Activated T-cell treated with anti-CD3 and anti-CD28 coated beads, Interleukin-2, amount 50 U/mL, for 72 hours (primary cell): ENCODE measurements around the gene BIK. TPM values are rescaled to one million over a fixed set of nuclear protein-coding genes. Genes with fewer than 3 reads are reported as not detected.

Experiments used
- ATAC-seq, 2 donors: fragments of 150-1000 bp; cut with Tn5 transposase; replicated peaks in 1 of 2; 2 replicates each; pipeline ENCODE4 v1.10.0; 2021; ENCODE audit warnings: moderate library complexity in 2 of 2, mild to moderate bottlenecking in 1 of 2
- DNase-seq, 2 donors: peaks; one replicate each; pipeline ENCODE4 v3.0.0; 2021 to 2022; ENCODE audit warnings: mixed read lengths in 1 of 2
- H3K27ac Mint-ChIP-seq: one replicate; pipeline ENCODE4 v1.8.0; 2022; ENCODE audit warnings: mild to moderate bottlenecking, moderate library complexity, mixed read lengths
- H3K27me3 Mint-ChIP-seq: one replicate; pipeline ENCODE4 v1.8.0; 2022; ENCODE audit warnings: low read depth, mixed read lengths
- H3K36me3 Mint-ChIP-seq, 2 donors: one replicate each; pipeline ENCODE4 v1.8.0; 2022; ENCODE audit warnings: mixed read lengths in 2 of 2, mild to moderate bottlenecking in 1 of 2; ENCODE audit not compliant: insufficient read depth in 2 of 2
- H3K4me1 Mint-ChIP-seq: one replicate; pipeline ENCODE4 v1.8.0; 2022; ENCODE audit warnings: low read depth, mixed read lengths
- H3K4me3 Mint-ChIP-seq, 2 donors: one replicate each; pipeline ENCODE4 v1.8.0; 2022; ENCODE audit warnings: mild to moderate bottlenecking in 2 of 2, mixed read lengths in 2 of 2, moderate library complexity in 2 of 2
- H3K9me3 Mint-ChIP-seq, 2 donors: one replicate each; pipeline ENCODE4 v1.8.0; 2022; ENCODE audit warnings: mixed read lengths in 2 of 2
- total RNA-seq, 2 donors: library from RNA; stranded (reverse); gene quantifications; one replicate each; pipeline ENCODE4 v1.2.3, GENCODE V29; 2022

The BIK gene
- total RNA-seq, 2 donors from 2014 or later = 3.2 to 5.0 TPM

GRCh38 chr22:43162412-43163150 lies 52.0 kb downstream of the BIK start:
- DNase-seq (no peak), ATAC-seq (no peak)
- Mint-ChIP-seq H3K27ac (no peak overlapping the region), H3K4me3 (no peak overlapping the region), H3K4me1 (no peaks in the 10 kb centered on the region), H3K36me3 (peaks cover 0 to 2% of the 10 kb centered on the region in 2 donors), H3K9me3 (no peaks in the 10 kb centered on the region), H3K27me3 (no peaks in the 10 kb centered on the region)

- DNase-seq (no peak), ATAC-seq (no peak)
- H3K4me1 Mint-ChIP-seq = no peaks in the 10 kb centered on the region
- no peak overlapping the region for H3K27ac Mint-ChIP-seq
- no peak overlapping the region for H3K4me3 Mint-ChIP-seq
- no peaks in the 10 kb centered on the region for H3K9me3 Mint-ChIP-seq
- H3K36me3 Mint-ChIP-seq = peaks cover 0 to 4% of the 10 kb centered on the region in 2 donors
- no peaks in the 10 kb centered on the region for H3K27me3 Mint-ChIP-seq
Measured at GRCh38 chr22:43163241-43163795, 52.8 kb downstream of the BIK start.

- no peaks in the 10 kb centered on the region for H3K9me3 Mint-ChIP-seq
- H3K27me3 Mint-ChIP-seq = no peaks in the 10 kb centered on the region
- no peak for ATAC-seq
- no peak overlapping the region for H3K27ac Mint-ChIP-seq
- H3K4me1 Mint-ChIP-seq = no peaks in the 10 kb centered on the region
- H3K36me3 Mint-ChIP-seq = peaks cover 0 to 4% of the 10 kb centered on the region in 2 donors
- H3K4me3 Mint-ChIP-seq = no peak overlapping the region
- no peak for DNase-seq
Measured at GRCh38 chr22:43164636-43165035, 54.1 kb downstream of the BIK start.

GRCh38 chr22:43166132-43166930 lies 55.8 kb downstream of the BIK start:
- no peaks in the 10 kb centered on the region for H3K4me1 Mint-ChIP-seq
- H3K36me3 Mint-ChIP-seq = peaks cover 2% of the 10 kb centered on the region in 2 donors
- no peak overlapping the region for H3K27ac Mint-ChIP-seq
- no peaks in the 10 kb centered on the region for H3K27me3 Mint-ChIP-seq
- ATAC-seq (no peak), DNase-seq (no peak)
- no peak overlapping the region for H3K4me3 Mint-ChIP-seq
- no peaks in the 10 kb centered on the region for H3K9me3 Mint-ChIP-seq

- DNase-seq = no peak
- Mint-ChIP-seq H3K9me3 (no peaks in the 10 kb centered on the region), H3K27me3 (no peaks in the 10 kb centered on the region), H3K27ac (peak overlapping the region; percentile 57), H3K4me3 (no peak overlapping the region), H3K4me1 (no peaks in the 10 kb centered on the region), H3K36me3 (peaks cover 2% of the 10 kb centered on the region in 2 donors)
- no peak for ATAC-seq
Measured at GRCh38 chr22:43167001-43167589, 56.5 kb downstream of the BIK start.

GRCh38 chr22:43168471-43169309 lies 58.1 kb downstream of the BIK start:
- ATAC-seq = no peak

GRCh38 chr22:43169310-43170130 lies 59.0 kb downstream of the BIK start:
- ATAC-seq (no peak), DNase-seq (no peak)
- Mint-ChIP-seq H3K27ac (no peak overlapping the region), H3K4me1 (no peaks in the 10 kb centered on the region), H3K36me3 (peaks cover 2 to 6% of the 10 kb centered on the region in 2 donors), H3K4me3 (no peak overlapping the region), H3K27me3 (no peaks in the 10 kb centered on the region), H3K9me3 (no peaks in the 10 kb centered on the region)

More at GRCh38 chr22:43168471-43169309, 58.1 kb downstream of the BIK start:
- H3K27ac Mint-ChIP-seq = no peak overlapping the region
- no peak overlapping the region for H3K4me3 Mint-ChIP-seq
- H3K27me3 Mint-ChIP-seq = no peaks in the 10 kb centered on the region
- peaks cover 2 to 6% of the 10 kb centered on the region in 2 donors for H3K36me3 Mint-ChIP-seq
- no peaks in the 10 kb centered on the region for H3K4me1 Mint-ChIP-seq
- H3K9me3 Mint-ChIP-seq = no peaks in the 10 kb centered on the region
- no peak for DNase-seq

- DNase-seq (no peak), ATAC-seq (no peak)
- H3K27me3 Mint-ChIP-seq = no peaks in the 10 kb centered on the region
- H3K36me3 Mint-ChIP-seq = peaks cover 2 to 6% of the 10 kb centered on the region in 2 donors
- H3K27ac Mint-ChIP-seq = no peak overlapping the region
- no peak overlapping the region for H3K4me3 Mint-ChIP-seq
- H3K9me3 Mint-ChIP-seq = no peaks in the 10 kb centered on the region
- H3K4me1 Mint-ChIP-seq = no peaks in the 10 kb centered on the region
Measured at GRCh38 chr22:43170131-43170480, 59.6 kb downstream of the BIK start.

- H3K4me3 Mint-ChIP-seq = no peak overlapping the region
- H3K27me3 Mint-ChIP-seq = no peaks in the 10 kb centered on the region
- no peaks in the 10 kb centered on the region for H3K4me1 Mint-ChIP-seq
- H3K9me3 Mint-ChIP-seq = no peaks in the 10 kb centered on the region
- no peak overlapping the region for H3K27ac Mint-ChIP-seq
- DNase-seq (no peak), ATAC-seq (no peak)
- peaks cover 3 to 6% of the 10 kb centered on the region in 2 donors for H3K36me3 Mint-ChIP-seq
Measured at GRCh38 chr22:43171019-43171491, 60.5 kb downstream of the BIK start.

- ATAC-seq (no peak), DNase-seq (no peak)
- Mint-ChIP-seq H3K4me1 (no peaks in the 10 kb centered on the region), H3K27ac (no peak overlapping the region), H3K4me3 (no peak overlapping the region), H3K9me3 (no peaks in the 10 kb centered on the region), H3K27me3 (no peaks in the 10 kb centered on the region), H3K36me3 (peaks cover 5 to 8% of the 10 kb centered on the region in 2 donors)
Measured at GRCh38 chr22:43171607-43172006, 61.1 kb downstream of the BIK start.

GRCh38 chr22:43172191-43172590 lies 61.6 kb downstream of the BIK start:
- DNase-seq (no peak), ATAC-seq (no peak)
- H3K36me3 Mint-ChIP-seq = peaks cover 5 to 8% of the 10 kb centered on the region in 2 donors
- no peaks in the 10 kb centered on the region for H3K4me1 Mint-ChIP-seq
- no peaks in the 10 kb centered on the region for H3K9me3 Mint-ChIP-seq
- H3K27me3 Mint-ChIP-seq = no peaks in the 10 kb centered on the region
- H3K4me3 Mint-ChIP-seq = no peak overlapping the region
- no peak overlapping the region for H3K27ac Mint-ChIP-seq

- no peak overlapping the region for H3K27ac Mint-ChIP-seq
- no peaks in the 10 kb centered on the region for H3K9me3 Mint-ChIP-seq
- DNase-seq = no peak
- H3K4me1 Mint-ChIP-seq = no peaks in the 10 kb centered on the region
- no peaks in the 10 kb centered on the region for H3K27me3 Mint-ChIP-seq
- no peak for ATAC-seq
- H3K4me3 Mint-ChIP-seq = no peak overlapping the region
- peaks cover 5 to 9% of the 10 kb centered on the region in 2 donors for H3K36me3 Mint-ChIP-seq
Measured at GRCh38 chr22:43173566-43173965, 63.0 kb downstream of the BIK start.
